Mammary epithelial cell (primary cell): ENCODE data around the gene FAM184B.

Experiments used
- EZH2 ChIP-seq: IDR thresholded peaks from 2 replicates; pipeline ENCODE4 v1.6.1; 2012; ENCODE audit warnings: low read length, inconsistent platforms, borderline replicate concordance
- TF ChIP-seq, protein P1 (sequence below), 2 donors: IDR thresholded peaks in 1 of 2; conservative IDR thresholded peaks in 1 of 2; 2 replicates each; pipeline ENCODE4 v1.5.1; 2011 to 2012; ENCODE audit warnings: inconsistent platforms in 2 of 2, low read length in 2 of 2, mild to moderate bottlenecking in 2 of 2, control low read depth in 1 of 2, low read depth in 1 of 2; ENCODE audit not compliant: insufficient read depth in 1 of 2; ENCODE audit errors: extremely low read depth in 1 of 2

DNA sequence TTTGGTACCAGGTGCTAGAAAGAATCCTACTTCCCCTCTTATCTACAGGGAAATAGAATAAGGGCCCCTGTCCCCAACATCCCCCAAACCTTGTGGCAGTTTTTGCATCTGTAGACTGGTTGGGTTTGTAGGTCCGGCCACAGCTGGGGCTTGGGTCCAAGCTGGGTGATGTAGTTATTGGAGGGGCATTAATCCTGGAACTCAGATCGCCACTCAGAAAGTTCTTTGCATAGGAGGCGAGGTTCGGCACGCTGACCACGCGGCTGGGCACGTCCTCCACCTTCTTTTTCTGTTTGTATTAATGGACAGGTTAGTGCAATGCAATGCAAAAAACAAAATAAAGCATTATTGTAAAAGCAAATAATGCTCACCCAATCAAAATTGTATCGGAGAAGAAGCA, 147.8 kb downstream of the FAM184B start:
- TF ChIP-seq, protein P1, sequence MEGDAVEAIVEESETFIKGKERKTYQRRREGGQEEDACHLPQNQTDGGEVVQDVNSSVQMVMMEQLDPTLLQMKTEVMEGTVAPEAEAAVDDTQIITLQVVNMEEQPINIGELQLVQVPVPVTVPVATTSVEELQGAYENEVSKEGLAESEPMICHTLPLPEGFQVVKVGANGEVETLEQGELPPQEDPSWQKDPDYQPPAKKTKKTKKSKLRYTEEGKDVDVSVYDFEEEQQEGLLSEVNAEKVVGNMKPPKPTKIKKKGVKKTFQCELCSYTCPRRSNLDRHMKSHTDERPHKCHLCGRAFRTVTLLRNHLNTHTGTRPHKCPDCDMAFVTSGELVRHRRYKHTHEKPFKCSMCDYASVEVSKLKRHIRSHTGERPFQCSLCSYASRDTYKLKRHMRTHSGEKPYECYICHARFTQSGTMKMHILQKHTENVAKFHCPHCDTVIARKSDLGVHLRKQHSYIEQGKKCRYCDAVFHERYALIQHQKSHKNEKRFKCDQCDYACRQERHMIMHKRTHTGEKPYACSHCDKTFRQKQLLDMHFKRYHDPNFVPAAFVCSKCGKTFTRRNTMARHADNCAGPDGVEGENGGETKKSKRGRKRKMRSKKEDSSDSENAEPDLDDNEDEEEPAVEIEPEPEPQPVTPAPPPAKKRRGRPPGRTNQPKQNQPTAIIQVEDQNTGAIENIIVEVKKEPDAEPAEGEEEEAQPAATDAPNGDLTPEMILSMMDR (conservative IDR thresholded peaks at IDR 0.05 in 1 of 2, IDR thresholded peaks at IDR 0.05 in 1 of 2; ENCODE audit: extremely low read depth in 1 of 2, insufficient read depth in 1 of 2, low read depth in 1 of 2, low read length in 2 of 2) = no peak
- TF ChIP-seq EZH2 = no peak
